ENCODE results near the gene GGT6. TPM values are rescaled to one million over a fixed set of nuclear protein-coding genes. Genes with fewer than 3 reads are reported as not detected.

Gene GGT6
- total RNA-seq, 1 experiment from 2014 or later: not detected

DNA sequence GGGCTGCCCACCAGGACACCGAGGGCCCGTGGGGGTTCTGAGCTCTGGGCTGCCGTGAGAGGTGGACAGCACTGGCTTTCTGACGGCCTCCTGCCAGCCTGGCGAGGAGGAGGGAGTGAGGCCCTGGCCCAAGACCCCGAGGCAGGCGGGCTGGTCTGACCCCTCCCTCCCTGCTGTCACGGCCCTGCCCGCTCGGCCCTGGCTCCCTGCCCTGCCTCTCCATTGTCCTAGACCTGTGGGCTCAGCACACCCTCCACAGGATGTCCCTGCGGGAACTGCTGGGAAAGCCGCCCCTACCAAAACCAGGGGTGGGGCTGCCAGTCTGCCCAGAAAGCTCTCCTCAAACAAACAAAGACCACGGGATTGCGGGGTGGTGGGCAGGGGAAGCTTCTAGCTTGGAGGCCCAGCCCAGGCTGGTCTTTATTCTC is 41.0 kb downstream of the GGT6 start:
- intact Hi-C loops (cut with micrococcal nuclease; ENCODE audit: unreplicated experiment): no loop called here
- no peak for DNase-seq (ENCODE audit: low spot score)
- no peak for TF ChIP-seq EZH2 (IDR thresholded peaks at IDR 0.05; ENCODE audit: borderline replicate concordance, low read depth, low read length, poor library complexity, severe bottlenecking)
- TF ChIP-seq, protein P1, sequence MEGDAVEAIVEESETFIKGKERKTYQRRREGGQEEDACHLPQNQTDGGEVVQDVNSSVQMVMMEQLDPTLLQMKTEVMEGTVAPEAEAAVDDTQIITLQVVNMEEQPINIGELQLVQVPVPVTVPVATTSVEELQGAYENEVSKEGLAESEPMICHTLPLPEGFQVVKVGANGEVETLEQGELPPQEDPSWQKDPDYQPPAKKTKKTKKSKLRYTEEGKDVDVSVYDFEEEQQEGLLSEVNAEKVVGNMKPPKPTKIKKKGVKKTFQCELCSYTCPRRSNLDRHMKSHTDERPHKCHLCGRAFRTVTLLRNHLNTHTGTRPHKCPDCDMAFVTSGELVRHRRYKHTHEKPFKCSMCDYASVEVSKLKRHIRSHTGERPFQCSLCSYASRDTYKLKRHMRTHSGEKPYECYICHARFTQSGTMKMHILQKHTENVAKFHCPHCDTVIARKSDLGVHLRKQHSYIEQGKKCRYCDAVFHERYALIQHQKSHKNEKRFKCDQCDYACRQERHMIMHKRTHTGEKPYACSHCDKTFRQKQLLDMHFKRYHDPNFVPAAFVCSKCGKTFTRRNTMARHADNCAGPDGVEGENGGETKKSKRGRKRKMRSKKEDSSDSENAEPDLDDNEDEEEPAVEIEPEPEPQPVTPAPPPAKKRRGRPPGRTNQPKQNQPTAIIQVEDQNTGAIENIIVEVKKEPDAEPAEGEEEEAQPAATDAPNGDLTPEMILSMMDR (conservative IDR thresholded peaks at IDR 0.05; ENCODE audit: low read depth, low read length): no peak
- Histone ChIP-seq H3K9me3 (ENCODE audit: low read depth, low read length, poor library complexity, severe bottlenecking) (no peaks in the 10 kb centered on the region), H3K4me1 (ENCODE audit: insufficient read depth, low read length, poor library complexity, severe bottlenecking) (no peaks in the 10 kb centered on the region), H3K27me3 (replicated peaks; ENCODE audit: insufficient read depth, low read depth, low read length, poor library complexity) (no peaks in the 10 kb centered on the region), H3K36me3 (ENCODE audit: insufficient read depth, low read length, poor library complexity, severe bottlenecking) (no peaks in the 10 kb centered on the region), H3K27ac (ENCODE audit: low read depth, low read length, poor library complexity, severe bottlenecking) (no peak overlapping the region), H3K4me3 (ENCODE audit: low read depth, low read length, poor library complexity, severe bottlenecking) (no peak overlapping the region)
- BruUV-seq (replicated peaks): no TSS peak
- CTCF ChIA-PET: interaction anchor here (0.6 kb wide), 1 partner anchor 46 kb away, joined by 3 read pairs; no protein-coding TSS in a partner anchor
- POLR2A ChIA-PET (ENCODE audit: low non-redundant PET): no interaction called here

DNA sequence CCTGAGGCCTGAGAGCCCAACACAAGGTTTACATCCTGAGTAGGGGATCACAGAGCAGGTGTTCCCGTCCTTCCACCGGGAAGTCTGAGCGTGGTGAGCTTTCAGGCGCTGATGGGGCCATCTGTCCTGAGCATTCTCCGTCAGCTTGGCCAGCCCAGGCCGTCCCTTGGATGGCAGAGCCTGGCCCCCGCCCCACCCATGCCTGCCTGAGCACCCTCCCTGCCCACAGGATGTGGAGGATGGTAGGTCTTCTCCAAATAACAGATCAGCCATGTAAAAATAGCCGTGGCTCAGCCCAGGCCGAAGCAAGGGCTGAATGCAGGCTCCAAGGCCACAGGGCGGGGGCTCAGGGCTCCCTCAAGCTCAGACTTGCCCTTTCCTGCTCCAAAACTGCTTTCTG is 41.5 kb downstream of the GGT6 start:
- H3K4me1 ChIP-seq (ENCODE audit: insufficient read depth, low read length, poor library complexity, severe bottlenecking): no peaks in the 10 kb centered on the region
- H3K36me3 ChIP-seq (ENCODE audit: insufficient read depth, low read length, poor library complexity, severe bottlenecking): no peaks in the 10 kb centered on the region
- intact Hi-C loops (cut with micrococcal nuclease; ENCODE audit: unreplicated experiment): no loop called here
- ChIA-PET CTCF (interaction anchor here (0.6 kb wide), 1 partner anchor 46 kb away, joined by 3 read pairs; no protein-coding TSS in a partner anchor), POLR2A (ENCODE audit: low non-redundant PET) (no interaction called here)
- TF ChIP-seq, protein P1 (conservative IDR thresholded peaks at IDR 0.05; ENCODE audit: low read depth, low read length): no peak
- no peak for TF ChIP-seq EZH2 (IDR thresholded peaks at IDR 0.05; ENCODE audit: borderline replicate concordance, low read depth, low read length, poor library complexity, severe bottlenecking)
- no peak overlapping the region for H3K27ac ChIP-seq (ENCODE audit: low read depth, low read length, poor library complexity, severe bottlenecking)
- no peaks in the 10 kb centered on the region for H3K27me3 ChIP-seq (replicated peaks; ENCODE audit: insufficient read depth, low read depth, low read length, poor library complexity)
- no peak for DNase-seq (ENCODE audit: low spot score)
- H3K4me3 ChIP-seq (ENCODE audit: low read depth, low read length, poor library complexity, severe bottlenecking): no peak overlapping the region
- H3K9me3 ChIP-seq (ENCODE audit: low read depth, low read length, poor library complexity, severe bottlenecking): no peaks in the 10 kb centered on the region
- no TSS peak for BruUV-seq (replicated peaks)

DNA sequence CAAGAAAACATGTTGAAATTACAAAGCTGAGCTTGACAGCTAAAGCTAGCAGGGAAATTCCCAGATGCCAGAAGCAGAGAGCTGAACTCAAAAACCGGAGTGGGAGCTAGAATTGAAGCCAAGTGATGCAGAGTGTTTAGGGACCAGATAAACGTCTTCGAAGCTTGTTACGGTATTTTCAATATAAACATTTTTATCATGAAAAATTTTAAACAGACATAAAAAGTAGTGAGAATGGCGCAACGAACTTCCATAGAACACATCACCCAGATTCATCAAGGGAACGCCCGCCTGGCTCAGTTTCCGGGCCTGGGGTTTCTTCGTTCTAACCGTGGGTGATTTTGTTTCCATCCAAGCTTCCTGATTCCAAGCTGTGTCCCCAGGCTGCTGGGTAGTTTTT is 43.6 kb downstream of the GGT6 start:
- ChIA-PET POLR2A (ENCODE audit: low non-redundant PET) (no interaction called here), CTCF (no interaction called here)
- H3K4me1 ChIP-seq (ENCODE audit: insufficient read depth, low read length, poor library complexity, severe bottlenecking): no peaks in the 10 kb centered on the region
- H3K4me3 ChIP-seq (ENCODE audit: low read depth, low read length, poor library complexity, severe bottlenecking): no peak overlapping the region
- intact Hi-C loops (cut with micrococcal nuclease; ENCODE audit: unreplicated experiment): no loop called here
- no peak for DNase-seq (ENCODE audit: low spot score)
- H3K36me3 ChIP-seq (ENCODE audit: insufficient read depth, low read length, poor library complexity, severe bottlenecking): no peaks in the 10 kb centered on the region
- H3K27ac ChIP-seq (ENCODE audit: low read depth, low read length, poor library complexity, severe bottlenecking): no peak overlapping the region
- no peaks in the 10 kb centered on the region for H3K27me3 ChIP-seq (replicated peaks; ENCODE audit: insufficient read depth, low read depth, low read length, poor library complexity)
- TF ChIP-seq, protein P1 (conservative IDR thresholded peaks at IDR 0.05; ENCODE audit: low read depth, low read length): no peak
- no peak for TF ChIP-seq EZH2 (IDR thresholded peaks at IDR 0.05; ENCODE audit: borderline replicate concordance, low read depth, low read length, poor library complexity, severe bottlenecking)
- BruUV-seq (replicated peaks): no TSS peak
- H3K9me3 ChIP-seq (ENCODE audit: low read depth, low read length, poor library complexity, severe bottlenecking): no peaks in the 10 kb centered on the region

Measured in A673 (cell line).